Gastroesophageal sphincter (tissue), 3 donors: ENCODE data around the gene FIGN.

Experiments used
- EP300 ChIP-seq: sonication (generic); formaldehyde crosslinking; IDR thresholded peaks from one replicate; pipeline ENCODE4 v1.6.1; 2017; ENCODE audit warnings: antibody characterized with exemption, mild to moderate bottlenecking
- POLR2A ChIP-seq, 2 donors: fragments of 450-650 bp; IDR thresholded peaks; one replicate each; pipeline ENCODE4 v1.6.1; 2017; ENCODE audit warnings: antibody characterized with exemption in 2 of 2, mild to moderate bottlenecking in 2 of 2, moderate library complexity in 1 of 2
- POLR2AphosphoS5 ChIP-seq: sonication (generic); formaldehyde crosslinking; IDR thresholded peaks from one replicate; pipeline ENCODE4 v1.6.1; 2017; ENCODE audit warnings: antibody characterized with exemption
- TF ChIP-seq, protein P1 (sequence below), 4 experiments: fragments of 200-600 bp in 2 of 4; fragments of 450-650 bp in 2 of 4; sonication (generic) in 1 of 4; IDR thresholded peaks; one replicate each; pipeline ENCODE4 v1.5.1; 2017 to 2019; ENCODE audit warnings: antibody characterized with exemption in 4 of 4, mild to moderate bottlenecking in 2 of 4, moderate library complexity in 2 of 4

DNA sequence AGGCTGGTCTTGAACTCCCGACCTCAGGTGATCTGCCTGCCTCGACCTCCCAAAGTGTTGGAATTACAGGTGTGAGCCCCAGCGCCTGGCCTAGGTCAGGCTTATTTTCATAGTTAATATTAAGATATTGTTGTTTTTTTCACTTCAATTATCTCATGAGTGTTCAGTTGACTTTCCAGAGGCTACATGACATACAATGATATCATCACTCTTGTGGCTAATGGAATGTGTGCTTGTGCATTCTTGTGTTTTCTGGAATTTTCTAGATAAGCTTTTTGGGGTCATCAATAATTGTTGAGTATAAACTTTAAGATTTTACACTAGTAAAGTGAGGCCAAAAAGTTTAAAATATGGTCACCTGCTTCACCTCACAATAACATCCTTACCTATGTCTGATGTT is 180.9 kb downstream of the FIGN start:
- TF ChIP-seq POLR2A (IDR thresholded peaks at IDR 0.05) (no peak), EP300 (no peak), POLR2AphosphoS5 (no peak)
- TF ChIP-seq, protein P1, sequence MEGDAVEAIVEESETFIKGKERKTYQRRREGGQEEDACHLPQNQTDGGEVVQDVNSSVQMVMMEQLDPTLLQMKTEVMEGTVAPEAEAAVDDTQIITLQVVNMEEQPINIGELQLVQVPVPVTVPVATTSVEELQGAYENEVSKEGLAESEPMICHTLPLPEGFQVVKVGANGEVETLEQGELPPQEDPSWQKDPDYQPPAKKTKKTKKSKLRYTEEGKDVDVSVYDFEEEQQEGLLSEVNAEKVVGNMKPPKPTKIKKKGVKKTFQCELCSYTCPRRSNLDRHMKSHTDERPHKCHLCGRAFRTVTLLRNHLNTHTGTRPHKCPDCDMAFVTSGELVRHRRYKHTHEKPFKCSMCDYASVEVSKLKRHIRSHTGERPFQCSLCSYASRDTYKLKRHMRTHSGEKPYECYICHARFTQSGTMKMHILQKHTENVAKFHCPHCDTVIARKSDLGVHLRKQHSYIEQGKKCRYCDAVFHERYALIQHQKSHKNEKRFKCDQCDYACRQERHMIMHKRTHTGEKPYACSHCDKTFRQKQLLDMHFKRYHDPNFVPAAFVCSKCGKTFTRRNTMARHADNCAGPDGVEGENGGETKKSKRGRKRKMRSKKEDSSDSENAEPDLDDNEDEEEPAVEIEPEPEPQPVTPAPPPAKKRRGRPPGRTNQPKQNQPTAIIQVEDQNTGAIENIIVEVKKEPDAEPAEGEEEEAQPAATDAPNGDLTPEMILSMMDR (IDR thresholded peaks at IDR 0.05): no peak
